RWPE1 (cell line): Measurements from ENCODE around the gene GDF15.

Experiments used
- CTCF ChIA-PET: fragments of 350-600 bp; sonication (Branson Sonifier 250); formaldehyde crosslinking; extraction: SDS; loops from one replicate; lab custom pipeline; 2021; lab: Yijun Ruan, JAX
- POLR2A ChIA-PET: fragments of 400-600 bp; formaldehyde crosslinking; extraction: SDS; loops from one replicate; lab custom pipeline; 2020; ENCODE audit warnings: antibody characterized with exemption; ENCODE audit not compliant: low non-redundant PET; lab: Yijun Ruan, JAX
- DNase-seq: peaks from one replicate; pipeline ENCODE4 v3.0.0; 2012; ENCODE audit warnings: low spot score
- H3K27ac ChIP-seq: fragments of 450-650 bp; 2 replicates; pipeline ENCODE4 v1.5.1; 2017
- TF ChIP-seq, protein P1 (sequence below): fragments of 450-650 bp; conservative IDR thresholded peaks from 2 replicates; pipeline ENCODE4 v1.5.1; 2017; ENCODE audit warnings: low read depth, mild to moderate bottlenecking

GDF15 gene

DNA sequence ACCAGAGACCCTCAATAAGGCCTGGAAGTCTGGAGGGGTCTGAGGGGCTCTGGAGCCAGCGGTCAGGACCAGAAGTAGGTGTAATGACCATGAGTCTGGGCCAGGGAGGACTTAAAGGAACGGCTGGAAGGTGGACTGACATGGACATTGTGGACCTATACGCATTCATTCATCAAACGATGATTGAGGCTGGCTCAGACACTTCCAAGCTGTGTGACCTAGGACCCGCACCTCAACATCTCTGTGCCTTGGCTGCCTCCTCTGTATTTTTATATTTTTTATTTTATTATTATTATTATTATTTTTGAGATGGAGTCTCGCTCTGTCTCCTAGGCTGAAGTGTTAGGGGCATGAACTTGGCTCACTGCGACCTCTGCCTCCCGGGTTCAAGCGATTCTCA, 20.8 kb downstream of the GDF15 start:
- POLR2A ChIA-PET: no interaction called here
- CTCF ChIA-PET: no interaction called here
- H3K27ac ChIP-seq: no peak overlapping the region
- no peak for DNase-seq
- TF ChIP-seq, protein P1, sequence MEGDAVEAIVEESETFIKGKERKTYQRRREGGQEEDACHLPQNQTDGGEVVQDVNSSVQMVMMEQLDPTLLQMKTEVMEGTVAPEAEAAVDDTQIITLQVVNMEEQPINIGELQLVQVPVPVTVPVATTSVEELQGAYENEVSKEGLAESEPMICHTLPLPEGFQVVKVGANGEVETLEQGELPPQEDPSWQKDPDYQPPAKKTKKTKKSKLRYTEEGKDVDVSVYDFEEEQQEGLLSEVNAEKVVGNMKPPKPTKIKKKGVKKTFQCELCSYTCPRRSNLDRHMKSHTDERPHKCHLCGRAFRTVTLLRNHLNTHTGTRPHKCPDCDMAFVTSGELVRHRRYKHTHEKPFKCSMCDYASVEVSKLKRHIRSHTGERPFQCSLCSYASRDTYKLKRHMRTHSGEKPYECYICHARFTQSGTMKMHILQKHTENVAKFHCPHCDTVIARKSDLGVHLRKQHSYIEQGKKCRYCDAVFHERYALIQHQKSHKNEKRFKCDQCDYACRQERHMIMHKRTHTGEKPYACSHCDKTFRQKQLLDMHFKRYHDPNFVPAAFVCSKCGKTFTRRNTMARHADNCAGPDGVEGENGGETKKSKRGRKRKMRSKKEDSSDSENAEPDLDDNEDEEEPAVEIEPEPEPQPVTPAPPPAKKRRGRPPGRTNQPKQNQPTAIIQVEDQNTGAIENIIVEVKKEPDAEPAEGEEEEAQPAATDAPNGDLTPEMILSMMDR: no peak

DNA sequence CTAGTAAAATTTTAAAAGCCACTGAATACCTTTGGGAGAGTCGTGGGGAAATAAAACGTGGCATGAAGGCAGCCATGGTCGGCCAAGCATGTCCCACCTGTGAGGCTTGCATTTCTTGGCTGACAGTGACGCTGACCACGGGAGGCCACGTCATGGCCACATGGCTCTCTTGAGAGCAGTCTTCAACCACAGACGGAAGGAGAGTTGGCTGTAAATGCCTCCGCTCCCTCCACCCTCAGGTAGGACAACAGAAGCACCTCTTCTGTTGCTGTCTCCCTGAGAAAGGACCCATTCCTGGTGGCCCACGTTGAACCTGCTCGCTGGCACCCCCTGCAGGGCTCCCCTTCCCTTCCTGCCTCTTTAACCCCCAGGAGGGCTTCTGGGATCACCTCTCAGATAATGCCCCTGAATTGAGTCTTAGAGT, 22.1 kb downstream of the GDF15 start:
- TF ChIP-seq, protein P1: peak; percentile 35
- ChIA-PET POLR2A (no interaction called here), CTCF (no interaction called here)
- H3K27ac ChIP-seq: peak overlapping the region; percentile 14
- DNase-seq: no peak

DNA sequence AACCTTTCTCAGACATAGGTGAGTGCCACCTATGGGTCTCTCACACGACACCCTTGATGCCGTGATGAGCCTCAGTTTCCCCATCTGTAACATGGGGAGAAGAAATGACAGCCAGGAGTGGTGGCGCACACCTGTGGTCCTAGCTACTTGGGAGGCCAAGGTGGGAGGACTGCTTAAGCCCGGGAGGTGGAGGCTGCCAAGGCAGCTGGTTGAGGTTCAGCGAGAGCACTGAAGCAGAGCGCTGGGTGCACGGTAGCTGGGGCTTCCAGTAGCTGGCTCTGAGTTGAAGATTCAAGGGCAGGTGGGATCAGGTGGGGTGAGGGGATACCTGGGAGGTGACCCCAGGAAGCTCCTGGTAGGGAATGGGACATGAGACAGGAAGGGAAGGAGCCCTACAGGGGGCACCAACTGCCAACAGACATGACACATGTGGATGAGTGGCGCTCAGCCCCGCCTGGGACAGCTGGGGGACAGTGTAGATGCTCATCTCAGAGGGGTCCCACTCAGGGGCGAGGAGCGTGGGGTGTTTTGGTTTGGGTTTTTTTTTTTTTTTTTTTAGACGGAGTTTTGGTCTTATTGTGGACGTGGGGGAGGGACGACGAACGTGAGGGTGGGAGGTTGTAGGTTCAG, 26.8 kb downstream of the GDF15 start:
- POLR2A ChIA-PET: no interaction called here
- CTCF ChIA-PET: interaction anchor here (0.6 to 3.7 kb wide), 4 partner anchors 24 to 314 kb away, joined by 3 to 16 read pairs (median 6); partner anchors contain the start of gene GDF15
- TF ChIP-seq, protein P1: no peak
- no peak overlapping the region for H3K27ac ChIP-seq
- no peak for DNase-seq

DNA sequence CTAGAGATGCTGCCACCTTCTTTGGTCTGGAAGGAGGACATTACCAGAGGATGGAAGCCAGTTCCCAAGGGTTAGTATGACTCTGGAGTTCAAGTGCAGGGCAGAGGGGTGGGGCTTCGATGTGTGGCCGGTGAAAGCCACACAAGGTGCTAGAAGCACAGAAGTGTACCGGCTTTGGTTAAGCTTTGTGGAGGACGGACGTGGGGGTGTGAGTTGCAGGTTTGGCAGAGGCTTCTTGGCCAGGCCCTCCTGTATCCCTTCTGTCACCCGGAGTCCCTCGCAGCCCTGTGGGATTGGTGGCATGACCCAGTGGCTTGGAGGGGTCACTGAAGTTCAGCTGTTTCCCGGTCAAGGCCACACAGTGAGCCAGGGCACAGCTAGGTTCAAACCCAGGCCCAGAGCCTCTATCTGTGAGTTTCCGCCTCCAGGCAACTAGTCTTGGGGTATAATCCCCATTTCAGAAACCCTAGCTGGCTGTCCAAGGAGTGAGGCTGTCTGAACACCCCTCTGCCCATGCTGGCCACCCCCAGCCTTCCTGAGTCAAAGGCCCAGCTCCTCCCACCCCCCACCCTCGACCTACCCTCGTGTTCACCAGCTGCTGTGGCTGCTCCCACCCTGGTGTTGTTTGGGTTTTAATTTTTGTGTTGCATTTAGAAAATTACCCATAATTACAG, 28.7 kb downstream of the GDF15 start:
- ChIA-PET CTCF (interaction anchor here (0.6 to 3.7 kb wide), 4 partner anchors 26 to 163 kb away, joined by 3 to 16 read pairs (median 4); no protein-coding TSS in a partner anchor), POLR2A (interaction anchor here (0.6 kb wide), 1 partner anchor 462 kb away, joined by 4 read pairs; no protein-coding TSS in a partner anchor)
- no peak for DNase-seq
- TF ChIP-seq, protein P1: no peak
- peak overlapping the region; percentile 86 for H3K27ac ChIP-seq

DNA sequence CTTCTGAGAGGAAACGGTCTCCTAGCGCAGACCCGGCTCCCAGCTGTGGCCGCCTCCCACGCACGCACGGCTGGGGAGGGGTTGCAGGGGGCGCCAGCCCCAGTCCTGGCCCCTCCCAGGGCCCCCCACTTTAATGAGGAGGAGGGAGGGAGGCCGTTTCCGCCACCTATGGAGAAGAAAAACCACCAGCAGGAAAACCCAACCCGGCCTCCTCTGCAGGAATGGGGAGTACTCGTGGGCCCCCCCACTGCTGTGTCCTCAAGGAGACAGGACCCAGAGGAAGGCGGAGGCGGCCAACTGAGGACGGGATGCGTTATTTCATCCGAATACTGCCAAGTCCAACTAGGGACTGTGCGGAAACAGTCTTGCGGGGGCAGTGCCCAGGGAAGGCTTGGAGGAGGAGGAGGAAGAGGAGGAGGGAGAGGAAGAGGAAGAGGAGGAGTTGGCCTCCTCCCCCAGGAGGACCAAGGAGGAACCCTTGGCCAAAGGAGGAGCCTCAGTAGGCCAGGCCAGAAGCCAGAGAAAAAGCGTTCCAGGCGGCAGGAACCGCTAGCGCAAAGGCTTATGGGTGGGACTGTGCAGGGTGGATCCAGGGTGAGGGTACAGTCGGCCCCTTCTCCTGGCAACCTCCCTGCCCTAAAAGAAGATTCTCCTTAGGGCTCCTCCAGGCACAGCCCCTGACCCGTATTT, 29.4 kb downstream of the GDF15 start:
- TF ChIP-seq, protein P1: no peak
- no peak for DNase-seq
- POLR2A ChIA-PET: interaction anchor here (0.6 kb wide), 1 partner anchor 18 kb away, joined by 3 read pairs; no protein-coding TSS in a partner anchor
- H3K27ac ChIP-seq: peak overlapping the region; percentile 86
- CTCF ChIA-PET: interaction anchor here (0.6 to 3.7 kb wide), 4 partner anchors 27 to 163 kb away, joined by 3 to 16 read pairs (median 4); no protein-coding TSS in a partner anchor

DNA sequence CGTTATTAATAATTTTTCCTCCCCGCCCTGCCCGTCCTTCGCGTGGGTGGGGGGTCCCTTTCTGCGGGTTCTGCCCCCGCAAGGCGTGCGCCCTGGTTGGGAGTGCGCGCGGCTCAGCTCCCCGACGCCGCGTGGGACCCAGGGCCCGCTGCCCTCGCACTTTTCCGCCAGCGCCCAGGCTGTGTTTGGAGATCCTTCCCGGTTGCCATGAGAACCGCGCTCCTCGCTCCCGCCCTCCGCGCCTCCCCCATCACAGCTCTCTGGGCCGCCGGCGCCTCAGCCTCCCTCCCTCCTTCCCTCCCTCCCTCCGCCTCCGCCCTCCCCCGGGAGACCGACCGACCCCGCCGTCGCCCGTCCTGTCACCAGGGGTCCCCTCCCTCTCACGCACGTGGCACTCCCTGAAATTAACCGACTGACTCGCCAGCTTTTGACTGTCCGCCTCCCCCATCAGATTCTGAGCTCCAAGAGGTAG, 30.9 kb downstream of the GDF15 start:
- DNase-seq: no peak
- TF ChIP-seq, protein P1: no peak
- CTCF ChIA-PET: interaction anchor here (0.5 to 1.0 kb wide), 5 partner anchors 12 to 613 kb away, joined by 3 to 4 read pairs (median 4); no protein-coding TSS in a partner anchor
- peak overlapping the region; percentile 86 for H3K27ac ChIP-seq
- POLR2A ChIA-PET: no interaction called here
